Neural cell (in vitro differentiated cells): Measurements from ENCODE around the gene ARL6IP4. TPM values are rescaled to one million over a fixed set of nuclear protein-coding genes. Genes with fewer than 3 reads are reported as not detected.
"Not testable (repeated sequence)": the region's sequence is repeated elsewhere in the genome, so short reads cannot be mapped to it uniquely, and the experiment has no call there.

Experiments
- H2AFZ ChIP-seq: fragments of 200-600, 300-800 bp; sonication (generic), shearing (Covaris generic); 2 replicates; pipeline ENCODE4 v1.6.0; 2014; ENCODE audit warnings: low read depth, mild to moderate bottlenecking, antibody characterized with exemption, low read length, moderate library complexity
- H3F3A ChIP-seq: fragments of 200-600 bp; shearing (Covaris generic); 2 replicates; pipeline ENCODE4 v1.6.1; 2016; ENCODE audit warnings: mild to moderate bottlenecking, moderate library complexity, mixed read lengths, antibody characterized with exemption, low read length; ENCODE audit not compliant: insufficient read depth, poor library complexity, severe bottlenecking
- H3K27ac ChIP-seq: fragments of 200-600, 300-800 bp; sonication (generic), shearing (Covaris generic); 2 replicates; pipeline ENCODE4 v1.5.1; 2014; ENCODE audit warnings: mild to moderate bottlenecking, low read length, moderate library complexity
- H3K27me3 ChIP-seq: fragments of 300-800, 200-600 bp; sonication (generic), shearing (Covaris generic); 2 replicates; pipeline ENCODE4 v1.6.0; 2014; ENCODE audit warnings: mild to moderate bottlenecking, low read depth, low read length, moderate library complexity; ENCODE audit not compliant: insufficient read depth
- H3K36me3 ChIP-seq: fragments of 300-800, 200-600 bp; sonication (generic), shearing (Covaris generic); 2 replicates; pipeline ENCODE4 v1.5.1; 2014; ENCODE audit warnings: mild to moderate bottlenecking, antibody characterized with exemption, low read length, moderate library complexity; ENCODE audit not compliant: insufficient read depth
- H3K4me2 ChIP-seq: fragments of 300-800, 200-600 bp; sonication (generic), shearing (Covaris generic); 2 replicates; pipeline ENCODE4 v1.6.0; 2014; ENCODE audit warnings: mild to moderate bottlenecking, low read length
- H3K4me3 ChIP-seq: fragments of 300-800, 200-600 bp; sonication (generic), shearing (Covaris generic); 2 replicates; pipeline ENCODE4 v1.5.1; 2014; ENCODE audit warnings: mild to moderate bottlenecking, low read length, moderate library complexity
- H3K79me2 ChIP-seq: fragments of 200-600 bp; shearing (Covaris generic); replicated peaks from 2 replicates; pipeline ENCODE4 v1.6.0; 2014; ENCODE audit warnings: mild to moderate bottlenecking, low read length, moderate library complexity; ENCODE audit not compliant: insufficient read depth
- H3K9ac ChIP-seq: fragments of 300-800, 200-600 bp; sonication (generic), shearing (Covaris generic); 2 replicates; pipeline ENCODE4 v1.6.1; 2016; ENCODE audit warnings: mild to moderate bottlenecking, low read length, mixed read lengths
- H3K9me2 ChIP-seq: fragments of 200-600 bp; shearing (Covaris generic); 2 replicates; pipeline ENCODE4 v1.6.1; 2016; ENCODE audit warnings: mild to moderate bottlenecking, low read length, mixed read lengths; ENCODE audit not compliant: insufficient read depth
- H3K9me3 ChIP-seq: fragments of 200-600, 300-800 bp; sonication (generic), shearing (Covaris generic); 2 replicates; pipeline ENCODE4 v1.6.1; 2016; ENCODE audit warnings: mild to moderate bottlenecking, mixed run types, low read length, moderate library complexity, mixed read lengths
- H4K20me1 ChIP-seq: fragments of 200-600 bp; shearing (Covaris generic); 2 replicates; pipeline ENCODE4 v1.6.1; 2016; ENCODE audit warnings: mild to moderate bottlenecking, mixed run types; ENCODE audit not compliant: insufficient read depth
- CTCF ChIP-seq: fragments of 450-650 bp; IDR thresholded peaks from 2 replicates; pipeline ENCODE4 v1.5.1; 2014; ENCODE audit warnings: antibody characterized with exemption, mild to moderate bottlenecking, moderate library complexity; ENCODE audit not compliant: poor library complexity, severe bottlenecking
- EP300 ChIP-seq: fragments of 450-650 bp; conservative IDR thresholded peaks from 2 replicates; pipeline ENCODE4 v1.6.1; 2014; ENCODE audit warnings: antibody characterized with exemption, mild to moderate bottlenecking, moderate library complexity; ENCODE audit not compliant: poor library complexity, severe bottlenecking
- EZH2 ChIP-seq: fragments of 200-600, 300-800 bp; shearing (Covaris generic), sonication (generic); IDR thresholded peaks from 2 replicates; pipeline ENCODE4 v1.6.1; 2014; ENCODE audit warnings: antibody characterized with exemption, low read length, borderline replicate concordance, mild to moderate bottlenecking; ENCODE audit not compliant: insufficient read depth, poor library complexity, severe bottlenecking
- MXI1 ChIP-seq: fragments of 450-650 bp; conservative IDR thresholded peaks from 2 replicates; pipeline ENCODE4 v1.6.1; 2014; ENCODE audit warnings: antibody characterized with exemption, mild to moderate bottlenecking; ENCODE audit not compliant: poor library complexity, severe bottlenecking
- POLR2AphosphoS5 ChIP-seq: IDR thresholded peaks from 2 replicates; pipeline ENCODE4 v1.6.1; 2012
- RAD21 ChIP-seq: fragments of 450-650 bp; conservative IDR thresholded peaks from 2 replicates; pipeline ENCODE4 v1.6.1; 2014; ENCODE audit warnings: antibody characterized with exemption, mild to moderate bottlenecking, moderate library complexity
- REST ChIP-seq: IDR thresholded peaks from 2 replicates; pipeline ENCODE4 v1.6.1; 2012; ENCODE audit warnings: borderline replicate concordance
- SMC3 ChIP-seq: fragments of 450-650 bp; conservative IDR thresholded peaks from 2 replicates; pipeline ENCODE4 v1.6.1; 2014; ENCODE audit warnings: antibody characterized with exemption, mild to moderate bottlenecking, moderate library complexity; ENCODE audit not compliant: poor library complexity
- TAF1 ChIP-seq: IDR thresholded peaks from 2 replicates; pipeline ENCODE4 v1.6.1; 2012; ENCODE audit warnings: low read depth
- polyA plus RNA-seq: library from polyadenylated mRNA; depleted of rRNA; stranded (reverse); fragments of >200 nt; gene quantifications from 2 replicates; pipeline ENCODE4 v1.2.3, GENCODE V29; 2014

The ARL6IP4 gene
- polyA plus RNA-seq, 1 donor from 2014 or later = 190 TPM

- no peak overlapping the region for H2AFZ ChIP-seq
- H3K4me2 ChIP-seq = no peak overlapping the region
- H3K9ac ChIP-seq = no peak overlapping the region
- H3K4me3 ChIP-seq = no peak overlapping the region
- H3F3A ChIP-seq = no peaks in the 10 kb centered on the region
- H3K27me3 ChIP-seq = no peaks in the 10 kb centered on the region
- H3K36me3 ChIP-seq = no peaks in the 10 kb centered on the region
- no peaks in the 10 kb centered on the region for H3K9me3 ChIP-seq
- H3K27ac ChIP-seq = no peak overlapping the region
- no peaks in the 10 kb centered on the region for H3K79me2 ChIP-seq
- H3K9me2 ChIP-seq = no peaks in the 10 kb centered on the region
- H4K20me1 ChIP-seq = no peaks in the 10 kb centered on the region
- TF ChIP-seq EZH2 (no peak), SMC3 (no peak), EP300 (no peak), POLR2AphosphoS5 (no peak), MXI1 (no peak), RAD21 (no peak), CTCF (no peak), TAF1 (no peak)
Observed at GRCh38 chr12:122937622-122938091, 42.8 kb upstream of the ARL6IP4 start.

GRCh38 chr12:122939125-122939524 lies 41.4 kb upstream of the ARL6IP4 start:
- TF ChIP-seq RAD21 (no peak), EZH2 (no peak), SMC3 (no peak), REST (no peak), CTCF (no peak), MXI1 (no peak), TAF1 (no peak), EP300 (no peak), POLR2AphosphoS5 (no peak)
- Histone ChIP-seq H3K4me3 (no peak overlapping the region), H3K9me3 (no peaks in the 10 kb centered on the region), H3K9ac (no peak overlapping the region), H3K4me2 (no peak overlapping the region), H3K79me2 (no peaks in the 10 kb centered on the region), H3F3A (no peaks in the 10 kb centered on the region), H3K27ac (no peak overlapping the region), H3K36me3 (no peaks in the 10 kb centered on the region), H3K27me3 (no peaks in the 10 kb centered on the region), H3K9me2 (no peaks in the 10 kb centered on the region), H2AFZ (no peak overlapping the region), H4K20me1 (no peaks in the 10 kb centered on the region)

- H3K79me2 ChIP-seq, H3K9ac ChIP-seq, H3K4me2 ChIP-seq, H3K27ac ChIP-seq, H3K36me3 ChIP-seq, H3K27me3 ChIP-seq, H3K9me2 ChIP-seq, H3K4me3 ChIP-seq, H3F3A ChIP-seq, H4K20me1 ChIP-seq, H3K9me3 ChIP-seq, H2AFZ ChIP-seq: not testable (repeated sequence)
Observed at GRCh38 chr12:122941351-122941750, 39.1 kb upstream of the ARL6IP4 start.
